GM18519 (cell line): ENCODE measurements around the gene SBNO2.

ENCODE experiments used
- ATAC-seq: cut with Tn5 transposase; IDR thresholded peaks from one replicate; pipeline ENCODE4 v1.9.1; 2021; ENCODE audit warnings: mild to moderate bottlenecking, moderate library complexity; ENCODE audit not compliant: unreplicated experiment, low FRiP score

SBNO2 gene

GRCh38 chr19:1093330-1093729 lies 80.7 kb downstream of the SBNO2 start:
- no peak for ATAC-seq

- ATAC-seq, result no peak
These were observed 82.4 kb downstream of the SBNO2 start for GRCh38 chr19:1091544-1092175.

GRCh38 chr19:1090731-1091543 lies 83.1 kb downstream of the SBNO2 start:
- ATAC-seq, result no peak

- ATAC-seq, result no peak
These were observed 84.2 kb downstream of the SBNO2 start for GRCh38 chr19:1089891-1090290.

- ATAC-seq, result no peak
These were observed 84.8 kb downstream of the SBNO2 start for GRCh38 chr19:1089126-1089771.

GRCh38 chr19:1088416-1089010 lies 85.6 kb downstream of the SBNO2 start:
- no peak for ATAC-seq

GRCh38 chr19:1087813-1088415 lies 86.2 kb downstream of the SBNO2 start:
- ATAC-seq, result no peak

- no peak for ATAC-seq
These were observed 87.5 kb downstream of the SBNO2 start for GRCh38 chr19:1086613-1087012.

- ATAC-seq, result no peak
These were observed 88.2 kb downstream of the SBNO2 start for GRCh38 chr19:1085676-1086442.

GRCh38 chr19:1085053-1085658 lies 88.9 kb downstream of the SBNO2 start:
- ATAC-seq, result no peak

- ATAC-seq, result no peak
These were observed 89.8 kb downstream of the SBNO2 start for GRCh38 chr19:1084024-1084868.

GRCh38 chr19:1082928-1083816 lies 90.9 kb downstream of the SBNO2 start:
- ATAC-seq, result no peak

- ATAC-seq, result no peak
These were observed 91.7 kb downstream of the SBNO2 start for GRCh38 chr19:1082165-1082927.

GRCh38 chr19:1081301-1082164 lies 92.5 kb downstream of the SBNO2 start:
- ATAC-seq, result no peak

GRCh38 chr19:1080360-1081161 lies 93.5 kb downstream of the SBNO2 start:
- ATAC-seq, result no peak
